Neural cell (in vitro differentiated cells): ENCODE results near the gene CDCP2.

Source experiments
- EP300 ChIP-seq: fragments of 450-650 bp; conservative IDR thresholded peaks from 2 replicates; pipeline ENCODE4 v1.6.1; 2014; ENCODE audit warnings: antibody characterized with exemption, mild to moderate bottlenecking, moderate library complexity; ENCODE audit not compliant: poor library complexity, severe bottlenecking
- EZH2 ChIP-seq: fragments of 200-600, 300-800 bp; shearing (Covaris generic), sonication (generic); IDR thresholded peaks from 2 replicates; pipeline ENCODE4 v1.6.1; 2014; ENCODE audit warnings: antibody characterized with exemption, low read length, borderline replicate concordance, mild to moderate bottlenecking; ENCODE audit not compliant: insufficient read depth, poor library complexity, severe bottlenecking
- POLR2AphosphoS5 ChIP-seq: IDR thresholded peaks from 2 replicates; pipeline ENCODE4 v1.6.1; 2012
- RAD21 ChIP-seq: fragments of 450-650 bp; conservative IDR thresholded peaks from 2 replicates; pipeline ENCODE4 v1.6.1; 2014; ENCODE audit warnings: antibody characterized with exemption, mild to moderate bottlenecking, moderate library complexity
- SMC3 ChIP-seq: fragments of 450-650 bp; conservative IDR thresholded peaks from 2 replicates; pipeline ENCODE4 v1.6.1; 2014; ENCODE audit warnings: antibody characterized with exemption, mild to moderate bottlenecking, moderate library complexity; ENCODE audit not compliant: poor library complexity
- TAF1 ChIP-seq: IDR thresholded peaks from 2 replicates; pipeline ENCODE4 v1.6.1; 2012; ENCODE audit warnings: low read depth
- TF ChIP-seq, protein P1 (sequence below): fragments of 450-650 bp; IDR thresholded peaks from 2 replicates; pipeline ENCODE4 v1.5.1; 2014; ENCODE audit warnings: antibody characterized with exemption, mild to moderate bottlenecking, moderate library complexity; ENCODE audit not compliant: poor library complexity, severe bottlenecking
- TF ChIP-seq, protein P2 (sequence below): IDR thresholded peaks from 2 replicates; pipeline ENCODE4 v1.6.1; 2012; ENCODE audit warnings: borderline replicate concordance

DNA sequence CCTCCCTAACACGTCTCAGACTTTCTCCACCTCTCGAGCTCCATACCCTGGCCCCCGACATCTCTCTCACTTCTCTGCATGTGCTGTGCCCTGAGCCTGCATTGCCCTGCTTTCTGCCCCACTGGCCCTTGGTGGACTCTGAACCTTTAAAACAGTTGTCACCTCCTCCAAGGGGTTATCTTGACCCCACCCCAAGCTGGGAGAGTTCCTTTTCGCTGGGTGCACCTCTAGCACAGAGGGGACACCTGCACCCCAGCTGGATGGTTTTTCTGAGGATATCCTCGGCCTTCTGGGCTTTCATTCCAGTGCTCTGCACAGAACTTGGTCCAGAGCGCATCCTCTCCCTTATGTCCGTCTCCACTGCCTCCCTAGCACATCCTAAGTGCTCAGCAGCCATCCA, 4.2 kb upstream of the CDCP2 start:
- TF ChIP-seq RAD21 (no peak), SMC3 (no peak), EP300 (no peak), TAF1 (no peak), EZH2 (no peak), POLR2AphosphoS5 (no peak)
- TF ChIP-seq, protein P1, sequence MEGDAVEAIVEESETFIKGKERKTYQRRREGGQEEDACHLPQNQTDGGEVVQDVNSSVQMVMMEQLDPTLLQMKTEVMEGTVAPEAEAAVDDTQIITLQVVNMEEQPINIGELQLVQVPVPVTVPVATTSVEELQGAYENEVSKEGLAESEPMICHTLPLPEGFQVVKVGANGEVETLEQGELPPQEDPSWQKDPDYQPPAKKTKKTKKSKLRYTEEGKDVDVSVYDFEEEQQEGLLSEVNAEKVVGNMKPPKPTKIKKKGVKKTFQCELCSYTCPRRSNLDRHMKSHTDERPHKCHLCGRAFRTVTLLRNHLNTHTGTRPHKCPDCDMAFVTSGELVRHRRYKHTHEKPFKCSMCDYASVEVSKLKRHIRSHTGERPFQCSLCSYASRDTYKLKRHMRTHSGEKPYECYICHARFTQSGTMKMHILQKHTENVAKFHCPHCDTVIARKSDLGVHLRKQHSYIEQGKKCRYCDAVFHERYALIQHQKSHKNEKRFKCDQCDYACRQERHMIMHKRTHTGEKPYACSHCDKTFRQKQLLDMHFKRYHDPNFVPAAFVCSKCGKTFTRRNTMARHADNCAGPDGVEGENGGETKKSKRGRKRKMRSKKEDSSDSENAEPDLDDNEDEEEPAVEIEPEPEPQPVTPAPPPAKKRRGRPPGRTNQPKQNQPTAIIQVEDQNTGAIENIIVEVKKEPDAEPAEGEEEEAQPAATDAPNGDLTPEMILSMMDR: no peak
- TF ChIP-seq, protein P2, sequence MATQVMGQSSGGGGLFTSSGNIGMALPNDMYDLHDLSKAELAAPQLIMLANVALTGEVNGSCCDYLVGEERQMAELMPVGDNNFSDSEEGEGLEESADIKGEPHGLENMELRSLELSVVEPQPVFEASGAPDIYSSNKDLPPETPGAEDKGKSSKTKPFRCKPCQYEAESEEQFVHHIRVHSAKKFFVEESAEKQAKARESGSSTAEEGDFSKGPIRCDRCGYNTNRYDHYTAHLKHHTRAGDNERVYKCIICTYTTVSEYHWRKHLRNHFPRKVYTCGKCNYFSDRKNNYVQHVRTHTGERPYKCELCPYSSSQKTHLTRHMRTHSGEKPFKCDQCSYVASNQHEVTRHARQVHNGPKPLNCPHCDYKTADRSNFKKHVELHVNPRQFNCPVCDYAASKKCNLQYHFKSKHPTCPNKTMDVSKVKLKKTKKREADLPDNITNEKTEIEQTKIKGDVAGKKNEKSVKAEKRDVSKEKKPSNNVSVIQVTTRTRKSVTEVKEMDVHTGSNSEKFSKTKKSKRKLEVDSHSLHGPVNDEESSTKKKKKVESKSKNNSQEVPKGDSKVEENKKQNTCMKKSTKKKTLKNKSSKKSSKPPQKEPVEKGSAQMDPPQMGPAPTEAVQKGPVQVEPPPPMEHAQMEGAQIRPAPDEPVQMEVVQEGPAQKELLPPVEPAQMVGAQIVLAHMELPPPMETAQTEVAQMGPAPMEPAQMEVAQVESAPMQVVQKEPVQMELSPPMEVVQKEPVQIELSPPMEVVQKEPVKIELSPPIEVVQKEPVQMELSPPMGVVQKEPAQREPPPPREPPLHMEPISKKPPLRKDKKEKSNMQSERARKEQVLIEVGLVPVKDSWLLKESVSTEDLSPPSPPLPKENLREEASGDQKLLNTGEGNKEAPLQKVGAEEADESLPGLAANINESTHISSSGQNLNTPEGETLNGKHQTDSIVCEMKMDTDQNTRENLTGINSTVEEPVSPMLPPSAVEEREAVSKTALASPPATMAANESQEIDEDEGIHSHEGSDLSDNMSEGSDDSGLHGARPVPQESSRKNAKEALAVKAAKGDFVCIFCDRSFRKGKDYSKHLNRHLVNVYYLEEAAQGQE: no peak
